Endodermal cell (in vitro differentiated cells): ENCODE data around the gene PARD6G. TPM values are rescaled to one million over a fixed set of nuclear protein-coding genes. Genes with fewer than 3 reads are reported as not detected.

ENCODE experiments used
- DNase-seq: peaks from one replicate; pipeline ENCODE4 v3.0.0-alpha.2; 2017
- H3K27ac ChIP-seq: 2 replicates; pipeline ENCODE4 v1.5.1; 2013; ENCODE audit warnings: mild to moderate bottlenecking, low read depth, low read length, moderate library complexity
- H3K27me3 ChIP-seq: 2 replicates; pipeline ENCODE4 v1.6.1; 2013; ENCODE audit warnings: mild to moderate bottlenecking, low read length, moderate library complexity; ENCODE audit not compliant: insufficient read depth, control insufficient read depth, poor library complexity, severe bottlenecking
- H3K36me3 ChIP-seq: 2 replicates; pipeline ENCODE4 v1.7.0; 2013; ENCODE audit warnings: mild to moderate bottlenecking, low read length, moderate library complexity; ENCODE audit not compliant: control insufficient read depth, insufficient read depth
- H3K4me1 ChIP-seq: one replicate; pipeline ENCODE4 v1.7.0; 2013; ENCODE audit warnings: low read length; ENCODE audit not compliant: control insufficient read depth, insufficient read depth
- H3K4me3 ChIP-seq: 2 replicates; pipeline ENCODE4 v1.5.1; 2013; ENCODE audit warnings: mild to moderate bottlenecking, low read length, moderate library complexity
- H3K9ac ChIP-seq: 2 replicates; pipeline ENCODE4 v1.6.1; 2013; ENCODE audit warnings: mild to moderate bottlenecking, low read length, moderate library complexity; ENCODE audit not compliant: poor library complexity, severe bottlenecking; ENCODE audit errors: extremely low read depth
- H3K9me3 ChIP-seq: 2 replicates; pipeline ENCODE4 v1.6.1; 2013; ENCODE audit warnings: mild to moderate bottlenecking, low read length, moderate library complexity; ENCODE audit not compliant: control insufficient read depth
- H3K27ac Mint-ChIP-seq: 2 replicates; pipeline ENCODE4 v1.8.0; 2020; ENCODE audit warnings: mixed read lengths
- H3K27me3 Mint-ChIP-seq: 2 replicates; pipeline ENCODE4 v1.8.0; 2021; ENCODE audit warnings: mild to moderate bottlenecking, mixed read lengths; ENCODE audit not compliant: insufficient read depth
- H3K36me3 Mint-ChIP-seq: 2 replicates; pipeline ENCODE4 v1.8.0; 2020; ENCODE audit warnings: low read depth, mixed read lengths
- H3K4me1 Mint-ChIP-seq: 2 replicates; pipeline ENCODE4 v1.8.0; 2020; ENCODE audit warnings: mixed read lengths
- H3K4me3 Mint-ChIP-seq: 2 replicates; pipeline ENCODE4 v1.8.0; 2020; ENCODE audit warnings: mild to moderate bottlenecking, moderate library complexity, mixed read lengths
- H3K9me3 Mint-ChIP-seq: 2 replicates; pipeline ENCODE4 v1.8.0; 2020; ENCODE audit warnings: mild to moderate bottlenecking, mixed read lengths
- WGBS, 2 experiments: methylation state at CpG; one replicate each; pipeline versions ENCODE4 v1.1.5 to v1.1.7; 2013; ENCODE audit warnings: missing lambda C conversion rate in 2 of 2, mixed read lengths in 1 of 2; ENCODE audit not compliant: insufficient coverage in 1 of 2, insufficient read length in 1 of 2; 5-methylcytosine and 5-hydroxymethylcytosine counted together
- total RNA-seq, 2 donors: library from RNA; stranded (reverse); fragmentation: NEBNext Ultra II Directional in 1 of 2; extraction: Animal tissue kit (Norgen Biotek cat#: 25700) in 1 of 2; gene quantifications; 2 replicates in 1 of 2; 3 replicates in 1 of 2; pipeline ENCODE4 v1.2.1, GENCODE V29; 2021
- TF ChIP-seq, protein P1 (sequence below): fragments of 200-600 bp; sonication (generic); conservative IDR thresholded peaks from 2 replicates; pipeline ENCODE4 v1.5.0; 2021; ENCODE audit warnings: antibody characterized with exemption, mild to moderate bottlenecking

The PARD6G gene
- total RNA-seq, 2 donors from 2014 or later, result 15.4 to 17.3 TPM

GRCh38 chr18:80229766-80230745, 17.3 kb downstream of the PARD6G start:
- Mint-ChIP-seq H3K4me1 (no peaks in the 10 kb centered on the region), H3K9me3 (no peaks in the 10 kb centered on the region), H3K36me3 (no peaks in the 10 kb centered on the region), H3K4me3 (no peak overlapping the region), H3K27me3 (peaks cover 3% of the 10 kb centered on the region), H3K27ac (no peak overlapping the region)
- H3K4me1 ChIP-seq, result no peaks in the 10 kb centered on the region
- no peak overlapping the region for H3K4me3 ChIP-seq
- no peak overlapping the region for H3K27ac ChIP-seq
- no peak overlapping the region for H3K9ac ChIP-seq
- WGBS, 2 experiments, result 90 to 91% methylated on average over 22 of the region's 22 CpGs
- no peak for DNase-seq
- H3K36me3 ChIP-seq, result no peaks in the 10 kb centered on the region
- no peaks in the 10 kb centered on the region for H3K9me3 ChIP-seq
- TF ChIP-seq, protein P1, sequence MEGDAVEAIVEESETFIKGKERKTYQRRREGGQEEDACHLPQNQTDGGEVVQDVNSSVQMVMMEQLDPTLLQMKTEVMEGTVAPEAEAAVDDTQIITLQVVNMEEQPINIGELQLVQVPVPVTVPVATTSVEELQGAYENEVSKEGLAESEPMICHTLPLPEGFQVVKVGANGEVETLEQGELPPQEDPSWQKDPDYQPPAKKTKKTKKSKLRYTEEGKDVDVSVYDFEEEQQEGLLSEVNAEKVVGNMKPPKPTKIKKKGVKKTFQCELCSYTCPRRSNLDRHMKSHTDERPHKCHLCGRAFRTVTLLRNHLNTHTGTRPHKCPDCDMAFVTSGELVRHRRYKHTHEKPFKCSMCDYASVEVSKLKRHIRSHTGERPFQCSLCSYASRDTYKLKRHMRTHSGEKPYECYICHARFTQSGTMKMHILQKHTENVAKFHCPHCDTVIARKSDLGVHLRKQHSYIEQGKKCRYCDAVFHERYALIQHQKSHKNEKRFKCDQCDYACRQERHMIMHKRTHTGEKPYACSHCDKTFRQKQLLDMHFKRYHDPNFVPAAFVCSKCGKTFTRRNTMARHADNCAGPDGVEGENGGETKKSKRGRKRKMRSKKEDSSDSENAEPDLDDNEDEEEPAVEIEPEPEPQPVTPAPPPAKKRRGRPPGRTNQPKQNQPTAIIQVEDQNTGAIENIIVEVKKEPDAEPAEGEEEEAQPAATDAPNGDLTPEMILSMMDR, result no peak
- no peaks in the 10 kb centered on the region for H3K27me3 ChIP-seq

GRCh38 chr18:80229363-80229762, 18.0 kb downstream of the PARD6G start:
- Histone ChIP-seq H3K36me3 (no peaks in the 10 kb centered on the region), H3K9ac (no peak overlapping the region), H3K4me3 (no peak overlapping the region), H3K4me1 (no peaks in the 10 kb centered on the region), H3K9me3 (no peaks in the 10 kb centered on the region), H3K27ac (no peak overlapping the region), H3K27me3 (no peaks in the 10 kb centered on the region)
- no peak overlapping the region for H3K27ac Mint-ChIP-seq
- H3K27me3 Mint-ChIP-seq, result peaks cover 6% of the 10 kb centered on the region
- H3K36me3 Mint-ChIP-seq, result no peaks in the 10 kb centered on the region
- no peak overlapping the region for H3K4me3 Mint-ChIP-seq
- no peaks in the 10 kb centered on the region for H3K9me3 Mint-ChIP-seq
- TF ChIP-seq, protein P1, result no peak
- DNase-seq, result no peak
- WGBS, 2 experiments, result 92 to 94% methylated on average over 3 of the region's 3 CpGs
- H3K4me1 Mint-ChIP-seq, result no peaks in the 10 kb centered on the region

DNA sequence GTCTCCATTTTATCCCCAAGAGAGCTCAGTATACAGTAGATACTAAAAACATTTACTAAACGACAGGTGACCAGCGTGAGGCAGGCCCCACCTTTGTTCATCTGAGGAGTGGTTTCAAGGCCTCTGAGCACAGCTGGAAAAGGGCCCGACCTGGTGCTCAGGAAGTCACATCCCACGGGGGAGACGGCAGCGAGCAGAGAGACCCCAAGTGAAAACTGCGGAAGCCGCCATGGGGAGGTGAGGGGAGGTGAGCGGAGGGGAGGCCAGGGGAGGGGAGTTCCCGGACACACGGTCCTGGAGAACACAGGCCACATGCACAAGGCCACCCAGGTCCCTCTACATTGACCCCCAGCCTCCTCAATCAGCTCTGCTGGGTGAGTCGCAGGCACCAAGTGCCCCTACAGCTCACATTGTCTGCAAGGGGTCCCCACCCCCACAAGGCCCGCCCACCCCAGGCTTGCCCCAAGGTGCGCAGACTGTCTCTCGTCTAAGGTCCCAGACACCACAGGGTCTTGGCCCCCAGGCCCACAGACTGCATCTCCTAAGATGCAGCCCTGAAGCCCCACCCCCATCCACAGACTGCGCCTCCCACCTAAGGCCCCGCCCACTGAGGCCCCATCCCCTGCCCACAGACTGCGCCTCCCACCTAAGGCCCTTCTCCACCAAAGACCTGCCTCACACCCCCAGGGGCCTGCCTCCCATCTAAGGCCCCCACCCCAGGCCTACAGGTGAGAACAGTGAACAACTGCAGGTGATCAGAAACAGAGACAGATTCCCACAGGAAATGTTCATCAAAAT, 19.1 kb downstream of the PARD6G start:
- H3K27me3 ChIP-seq, result no peaks in the 10 kb centered on the region
- H3K27ac ChIP-seq, result no peak overlapping the region
- Mint-ChIP-seq H3K27me3 (peaks cover 6% of the 10 kb centered on the region), H3K27ac (no peak overlapping the region), H3K4me1 (peaks cover 4% of the 10 kb centered on the region), H3K4me3 (no peak overlapping the region), H3K9me3 (no peaks in the 10 kb centered on the region), H3K36me3 (no peaks in the 10 kb centered on the region)
- no peaks in the 10 kb centered on the region for H3K9me3 ChIP-seq
- no peaks in the 10 kb centered on the region for H3K4me1 ChIP-seq
- H3K4me3 ChIP-seq, result no peak overlapping the region
- TF ChIP-seq, protein P1, result no peak
- 83 to 95% methylated on average over 1 to 18 of the region's 18 CpGs for WGBS, 2 experiments
- no peaks in the 10 kb centered on the region for H3K36me3 ChIP-seq
- no peak for DNase-seq
- H3K9ac ChIP-seq, result no peak overlapping the region
